ENCODE data around the gene TSPOAP1. TPM values are rescaled to one million over a fixed set of nuclear protein-coding genes. Genes with fewer than 3 reads are reported as not detected.

Gene TSPOAP1
- total RNA-seq, 1 donor from 2014 or later, result 27.9 TPM

GRCh38 chr17:58262149-58262548 is 66.4 kb downstream of the TSPOAP1 start:
- peaks cover 5% of the 10 kb centered on the region for H3K9me3 Mint-ChIP-seq
- H3K4me3 Mint-ChIP-seq, result no peak overlapping the region
- H3K4me1 Mint-ChIP-seq, result no peaks in the 10 kb centered on the region
- no peak overlapping the region for H3K27ac Mint-ChIP-seq (ENCODE audit: unreplicated experiment)
- no peak for DNase-seq (ENCODE audit: low read depth, low spot score)
- no peak for TF ChIP-seq CTCF (conservative IDR thresholded peaks at IDR 0.05)
- H3K36me3 Mint-ChIP-seq (ENCODE audit: low read depth), result no peaks in the 10 kb centered on the region
- H3K27me3 Mint-ChIP-seq (ENCODE audit: low read depth), result peaks cover 90% of the 10 kb centered on the region

GRCh38 chr17:58254803-58255202 is 73.8 kb downstream of the TSPOAP1 start:
- no peak overlapping the region for H3K27ac Mint-ChIP-seq (ENCODE audit: unreplicated experiment)
- H3K4me3 Mint-ChIP-seq, result no peak overlapping the region
- H3K27me3 Mint-ChIP-seq (ENCODE audit: low read depth), result peaks cover 95% of the 10 kb centered on the region
- DNase-seq (ENCODE audit: low read depth, low spot score), result no peak
- H3K4me1 Mint-ChIP-seq, result no peaks in the 10 kb centered on the region
- H3K9me3 Mint-ChIP-seq, result no peaks in the 10 kb centered on the region
- no peak for TF ChIP-seq CTCF (conservative IDR thresholded peaks at IDR 0.05)
- H3K36me3 Mint-ChIP-seq (ENCODE audit: low read depth), result no peaks in the 10 kb centered on the region

- Mint-ChIP-seq H3K27me3 (ENCODE audit: low read depth) (peaks cover 94% of the 10 kb centered on the region), H3K4me3 (no peak overlapping the region), H3K27ac (ENCODE audit: unreplicated experiment) (no peak overlapping the region), H3K36me3 (ENCODE audit: low read depth) (no peaks in the 10 kb centered on the region), H3K4me1 (no peaks in the 10 kb centered on the region), H3K9me3 (no peaks in the 10 kb centered on the region)
- DNase-seq (ENCODE audit: low read depth, low spot score), result no peak
- no peak for TF ChIP-seq CTCF (conservative IDR thresholded peaks at IDR 0.05)
Observed at GRCh38 chr17:58253082-58253481, 75.5 kb downstream of the TSPOAP1 start.

GRCh38 chr17:58252141-58252540 is 76.5 kb downstream of the TSPOAP1 start:
- no peaks in the 10 kb centered on the region for H3K36me3 Mint-ChIP-seq (ENCODE audit: low read depth)
- H3K9me3 Mint-ChIP-seq, result no peaks in the 10 kb centered on the region
- no peak overlapping the region for H3K27ac Mint-ChIP-seq (ENCODE audit: unreplicated experiment)
- H3K4me3 Mint-ChIP-seq, result no peak overlapping the region
- no peak for DNase-seq (ENCODE audit: low read depth, low spot score)
- H3K4me1 Mint-ChIP-seq, result no peaks in the 10 kb centered on the region
- H3K27me3 Mint-ChIP-seq (ENCODE audit: low read depth), result peaks cover 91% of the 10 kb centered on the region
- no peak for TF ChIP-seq CTCF (conservative IDR thresholded peaks at IDR 0.05)

Small RNA genes lying within 50 kb of the gene (microRNA-seq; reads per million reads assigned to microRNA genes)
- gene MIR4736, result not detected

Other genes with a start within 250 kb of the TSPOAP1 start
- 95.9 and 99.9 TPM in 2 replicates for gene DYNLL2, start 245.4 kb downstream of the TSPOAP1 start, total RNA-seq
- 0.12 TPM in 1 of 2 replicates, not detected in the other for gene OR4D1, start 180.4 kb downstream of the TSPOAP1 start, total RNA-seq
- gene OR4D2, start 161.8 kb downstream of the TSPOAP1 start, total RNA-seq, result not detected in 2 replicates
- not detected in 2 replicates for gene EPX, start 136.1 kb downstream of the TSPOAP1 start, total RNA-seq
- gene MKS1, start 109.5 kb downstream of the TSPOAP1 start, total RNA-seq, result 34.2 and 38.2 TPM in 2 replicates
- gene LPO, start 90.2 kb downstream of the TSPOAP1 start, total RNA-seq, result not detected in 2 replicates
- not detected in 2 replicates for gene MPO, start 47.9 kb downstream of the TSPOAP1 start, total RNA-seq
- gene SUPT4H1, start 23.4 kb upstream of the TSPOAP1 start, total RNA-seq, result 79.1 and 83.8 TPM in 2 replicates
- gene RNF43, start 88.7 kb upstream of the TSPOAP1 start, total RNA-seq, result 2.0 and 3.2 TPM in 2 replicates
- 0.05 and 0.11 TPM in 2 replicates for gene HSF5, start 159.6 kb upstream of the TSPOAP1 start, total RNA-seq
- 97.4 and 102 TPM in 2 replicates for gene MTMR4, start 185.8 kb upstream of the TSPOAP1 start, total RNA-seq